Measurements from ENCODE around the gene SWAP70. TPM values are rescaled to one million over a fixed set of nuclear protein-coding genes. Genes with fewer than 3 reads are reported as not detected.

The SWAP70 gene
- total RNA-seq, 1 experiment from 2014 or later: 27.7 TPM

DNA sequence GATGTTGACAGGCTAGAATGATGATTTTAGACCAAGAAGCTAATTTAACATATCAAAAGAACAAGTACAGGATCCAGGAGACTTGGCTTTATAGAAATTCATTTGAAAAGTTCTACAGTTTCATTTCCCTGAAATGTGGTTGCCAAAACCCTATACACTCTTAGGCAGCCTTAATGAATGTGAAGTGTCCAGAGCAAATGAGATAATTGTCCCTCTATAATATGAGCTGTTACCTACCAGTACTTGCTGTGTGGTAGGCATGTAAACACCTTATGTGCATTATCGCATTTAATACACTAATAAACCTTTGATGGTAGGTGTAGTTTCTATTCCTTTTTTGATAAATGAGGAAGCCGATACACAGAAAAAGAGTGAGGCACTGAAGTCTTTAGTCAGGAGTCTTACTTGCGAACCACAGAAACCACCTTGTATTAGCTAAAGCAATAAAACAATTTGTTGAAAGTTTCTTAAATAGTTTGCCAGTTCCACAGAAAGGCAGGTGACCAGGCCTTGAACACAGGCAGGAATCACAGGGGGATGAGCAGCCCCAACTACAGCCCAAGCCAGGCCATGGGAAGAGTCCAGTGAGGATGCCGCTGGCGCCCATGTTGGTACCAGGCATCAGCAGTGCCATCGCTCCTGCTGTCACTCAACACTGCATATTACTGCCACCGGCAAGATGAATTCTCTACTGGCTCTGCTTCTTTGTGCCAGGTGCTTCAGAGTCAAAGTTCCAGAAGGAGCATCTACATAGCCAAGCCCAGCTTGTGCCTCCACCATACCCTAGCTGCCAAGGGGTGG lies 81.7 kb downstream of the SWAP70 start:
- Histone ChIP-seq H3K9me3 (replicated peaks) (no peaks in the 10 kb centered on the region), H3K36me3 (peaks cover 30% of the 10 kb centered on the region), H3K27ac (no peak overlapping the region), H3K27me3 (replicated peaks) (no peaks in the 10 kb centered on the region), H3K4me3 (no peak overlapping the region), H3K4me1 (replicated peaks) (peaks cover 9% of the 10 kb centered on the region)
- no peak for DNase-seq (ENCODE audit: low read depth in 1 of 2, low spot score in 2 of 2)

GRCh38 chr11:9747229-9747628 lies 83.4 kb downstream of the SWAP70 start:
- peaks cover 24% of the 10 kb centered on the region for H3K36me3 ChIP-seq
- no peaks in the 10 kb centered on the region for H3K9me3 ChIP-seq (replicated peaks)
- no peaks in the 10 kb centered on the region for H3K27me3 ChIP-seq (replicated peaks)
- DNase-seq (ENCODE audit: low read depth in 1 of 2, low spot score in 2 of 2): no peak
- H3K4me1 ChIP-seq (replicated peaks): peaks cover 11% of the 10 kb centered on the region
- no peak overlapping the region for H3K4me3 ChIP-seq
- no peak overlapping the region for H3K27ac ChIP-seq

DNA sequence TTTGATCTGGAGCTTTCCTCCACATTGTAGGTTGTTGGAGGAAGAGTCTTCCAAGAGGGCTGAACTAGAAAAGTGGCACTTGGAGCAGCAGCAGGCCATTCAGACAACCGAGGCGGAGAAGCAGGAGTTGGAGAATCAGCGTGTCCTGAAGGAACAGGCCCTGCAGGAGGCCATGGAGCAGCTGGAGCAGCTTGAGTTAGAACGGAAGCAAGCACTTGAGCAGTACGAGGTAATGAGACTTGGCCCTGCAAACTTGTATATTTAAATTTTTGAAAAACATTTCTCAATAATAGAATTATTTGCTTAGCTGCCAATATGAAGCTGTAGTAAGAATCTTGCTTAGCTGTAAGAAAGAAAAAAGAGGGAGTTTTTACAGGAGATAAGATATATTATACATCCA lies 84.0 kb downstream of the SWAP70 start:
- Histone ChIP-seq H3K36me3 (peaks cover 21% of the 10 kb centered on the region), H3K27ac (no peak overlapping the region), H3K4me3 (no peak overlapping the region), H3K27me3 (replicated peaks) (no peaks in the 10 kb centered on the region), H3K9me3 (replicated peaks) (no peaks in the 10 kb centered on the region), H3K4me1 (replicated peaks) (peaks cover 17% of the 10 kb centered on the region)
- DNase-seq (ENCODE audit: low read depth in 1 of 2, low spot score in 2 of 2): no peak

DNA sequence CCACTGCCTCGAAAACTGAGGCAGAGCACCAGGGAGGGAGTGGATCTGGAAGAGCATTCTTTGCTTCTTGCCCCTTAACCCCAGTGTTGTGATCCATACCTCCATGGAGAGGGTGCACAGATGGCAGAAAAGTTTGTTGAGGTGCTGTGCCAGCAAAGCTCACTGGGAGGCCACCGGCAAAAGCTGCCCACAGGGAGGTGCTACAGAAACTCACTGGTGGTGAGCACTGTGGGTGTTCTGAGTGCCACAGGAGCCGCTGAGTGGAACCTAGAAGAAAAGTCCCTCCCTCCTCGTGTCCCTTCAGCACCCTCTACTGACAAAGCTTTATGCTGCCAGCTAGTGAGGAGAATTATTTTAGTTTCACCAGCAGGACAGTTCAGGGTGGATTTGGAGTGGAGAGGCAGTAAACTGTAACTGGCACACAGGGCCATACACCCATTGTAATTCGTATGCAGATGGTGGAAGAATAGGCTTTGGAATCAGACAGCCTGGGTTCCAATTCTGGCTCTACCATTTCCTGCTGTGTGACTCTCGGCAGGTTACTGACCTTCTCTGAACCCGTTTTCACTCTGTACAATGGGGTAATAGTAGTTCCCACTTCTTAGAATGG lies 84.6 kb downstream of the SWAP70 start:
- no peak overlapping the region for H3K4me3 ChIP-seq
- H3K36me3 ChIP-seq: peaks cover 21% of the 10 kb centered on the region
- peaks cover 23% of the 10 kb centered on the region for H3K4me1 ChIP-seq (replicated peaks)
- DNase-seq (ENCODE audit: low read depth in 1 of 2, low spot score in 2 of 2): peak; percentile 80 to 84
- H3K27ac ChIP-seq: no peak overlapping the region
- H3K9me3 ChIP-seq (replicated peaks): no peaks in the 10 kb centered on the region
- H3K27me3 ChIP-seq (replicated peaks): no peaks in the 10 kb centered on the region

GRCh38 chr11:9750551-9750950 lies 86.7 kb downstream of the SWAP70 start:
- no peak for DNase-seq (ENCODE audit: low read depth in 1 of 2, low spot score in 2 of 2)
- Histone ChIP-seq H3K4me3 (no peak overlapping the region), H3K9me3 (replicated peaks) (no peaks in the 10 kb centered on the region), H3K4me1 (replicated peaks) (peaks cover 44% of the 10 kb centered on the region), H3K27me3 (replicated peaks) (no peaks in the 10 kb centered on the region), H3K36me3 (peaks cover 11% of the 10 kb centered on the region), H3K27ac (no peak overlapping the region)

DNA sequence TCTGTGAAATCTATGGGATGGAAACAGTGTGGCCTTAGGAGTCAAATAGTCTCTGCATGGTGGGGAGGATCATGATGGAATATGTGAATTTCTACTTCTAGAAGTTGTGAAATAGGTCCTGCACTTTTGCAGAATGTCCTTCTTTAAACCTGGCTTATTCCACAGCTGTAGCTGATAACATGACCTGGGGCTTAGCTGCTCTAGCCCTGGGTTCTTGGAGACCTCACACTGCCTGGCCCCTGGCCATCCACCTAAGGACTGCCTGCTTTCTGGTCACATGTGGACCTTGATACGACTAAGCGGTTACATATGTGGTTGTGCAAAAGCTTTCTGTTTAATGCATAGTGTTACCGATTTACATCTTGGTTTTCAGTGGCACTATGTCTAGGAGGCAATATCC lies 88.2 kb downstream of the SWAP70 start:
- Histone ChIP-seq H3K27me3 (replicated peaks) (no peaks in the 10 kb centered on the region), H3K27ac (no peak overlapping the region), H3K9me3 (replicated peaks) (no peaks in the 10 kb centered on the region), H3K36me3 (peaks cover 11% of the 10 kb centered on the region), H3K4me3 (no peak overlapping the region), H3K4me1 (replicated peaks) (peaks cover 59% of the 10 kb centered on the region)
- no peak for DNase-seq (ENCODE audit: low read depth in 1 of 2, low spot score in 2 of 2)

- Histone ChIP-seq H3K4me1 (replicated peaks) (peaks cover 68% of the 10 kb centered on the region), H3K36me3 (peaks cover 11% of the 10 kb centered on the region), H3K27me3 (replicated peaks) (no peaks in the 10 kb centered on the region), H3K27ac (peak overlapping the region; percentile 48), H3K4me3 (no peak overlapping the region), H3K9me3 (replicated peaks) (no peaks in the 10 kb centered on the region)
- DNase-seq (ENCODE audit: low read depth in 1 of 2, low spot score in 2 of 2): peak; percentile 73 to 94
Measured at GRCh38 chr11:9753021-9753420, 89.1 kb downstream of the SWAP70 start.

DNA sequence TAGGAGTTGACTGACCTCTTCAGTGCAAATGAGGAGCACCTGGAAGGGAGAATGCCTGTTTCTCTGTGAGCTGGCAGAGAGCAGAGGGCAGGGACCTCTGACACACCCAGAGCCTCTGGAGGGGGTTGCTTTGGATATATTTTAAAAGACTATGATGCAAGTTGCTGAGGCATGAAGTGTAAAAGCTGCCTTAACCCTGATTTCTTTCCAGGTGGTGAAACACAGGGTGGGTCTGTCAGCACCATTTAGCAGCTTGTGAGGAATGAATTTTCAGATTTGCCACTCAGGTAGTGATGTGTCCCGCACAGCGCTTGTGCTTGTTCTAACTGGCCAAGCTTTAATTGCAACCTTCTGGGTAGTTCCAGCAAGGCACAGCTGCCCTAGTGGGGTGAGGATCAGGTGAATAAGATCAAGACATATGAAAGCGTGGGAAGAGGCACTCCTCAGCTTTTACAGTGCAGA lies 90.2 kb downstream of the SWAP70 start:
- no peaks in the 10 kb centered on the region for H3K27me3 ChIP-seq (replicated peaks)
- H3K36me3 ChIP-seq: peaks cover 6% of the 10 kb centered on the region; the same call in 1 of the 2 replicates
- no peak for DNase-seq (ENCODE audit: low read depth in 1 of 2, low spot score in 2 of 2)
- H3K4me1 ChIP-seq (replicated peaks): peaks cover 70% of the 10 kb centered on the region
- no peak overlapping the region for H3K4me3 ChIP-seq
- no peaks in the 10 kb centered on the region for H3K9me3 ChIP-seq (replicated peaks)
- no peak overlapping the region; the same call in 1 of the 2 replicates for H3K27ac ChIP-seq

- Histone ChIP-seq H3K27ac (peak overlapping the region; percentile 60), H3K4me1 (replicated peaks) (peaks cover 86% of the 10 kb centered on the region), H3K27me3 (replicated peaks) (no peaks in the 10 kb centered on the region), H3K36me3 (0 out of 2 replicates have a peak, but pooled peaks cover 3% of the 10 kb centered on the region), H3K9me3 (replicated peaks) (no peaks in the 10 kb centered on the region), H3K4me3 (no peak overlapping the region)
- peak; percentile 84 to 88 for DNase-seq (ENCODE audit: low read depth in 1 of 2, low spot score in 2 of 2)
Measured at GRCh38 chr11:9755561-9756185, 91.8 kb downstream of the SWAP70 start.

GRCh38 chr11:9756461-9756860 lies 92.6 kb downstream of the SWAP70 start:
- H3K36me3 ChIP-seq: 0 out of 2 replicates have a peak, but pooled peaks cover 3% of the 10 kb centered on the region
- no peak overlapping the region for H3K4me3 ChIP-seq
- H3K27me3 ChIP-seq (replicated peaks): no peaks in the 10 kb centered on the region
- H3K9me3 ChIP-seq (replicated peaks): no peaks in the 10 kb centered on the region
- no peak for DNase-seq (ENCODE audit: low read depth in 1 of 2, low spot score in 2 of 2)
- H3K27ac ChIP-seq: no peak overlapping the region
- H3K4me1 ChIP-seq (replicated peaks): peaks cover 87% of the 10 kb centered on the region

DNA sequence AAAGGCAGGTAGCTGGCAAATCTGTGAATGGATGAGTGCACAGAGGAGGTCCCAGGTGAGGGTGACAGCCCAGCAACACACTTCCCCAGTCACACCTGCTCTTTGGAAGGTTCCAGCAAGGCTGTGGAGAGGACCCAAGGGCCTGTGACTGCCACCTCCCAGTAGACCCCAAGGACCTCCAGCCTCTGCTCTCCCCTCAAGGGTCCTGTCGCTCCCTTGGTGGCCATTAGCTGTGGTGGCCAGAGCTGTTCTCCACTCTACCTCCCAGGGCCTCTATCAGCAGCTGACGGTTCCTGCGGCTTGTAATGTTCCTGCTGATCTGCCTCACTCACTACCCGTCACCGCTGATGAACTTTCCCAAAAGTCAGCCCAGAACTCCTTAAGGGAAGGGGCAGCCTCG lies 93.0 kb downstream of the SWAP70 start:
- no peak overlapping the region for H3K27ac ChIP-seq
- DNase-seq (ENCODE audit: low read depth in 1 of 2, low spot score in 2 of 2): no peak
- H3K4me1 ChIP-seq (replicated peaks): peaks cover 87% of the 10 kb centered on the region
- H3K4me3 ChIP-seq: no peak overlapping the region
- H3K36me3 ChIP-seq: 0 out of 2 replicates have a peak, but pooled peaks cover 3% of the 10 kb centered on the region
- H3K9me3 ChIP-seq (replicated peaks): no peaks in the 10 kb centered on the region
- H3K27me3 ChIP-seq (replicated peaks): no peaks in the 10 kb centered on the region

- H3K4me1 ChIP-seq (replicated peaks): peaks cover 78% of the 10 kb centered on the region
- peak; percentile 79 to 87 for DNase-seq (ENCODE audit: low read depth in 1 of 2, low spot score in 2 of 2)
- H3K9me3 ChIP-seq (replicated peaks): no peaks in the 10 kb centered on the region
- no peaks in the 10 kb centered on the region for H3K27me3 ChIP-seq (replicated peaks)
- no peaks in the 10 kb centered on the region for H3K36me3 ChIP-seq
- H3K27ac ChIP-seq: peak overlapping the region; percentile 79
- H3K4me3 ChIP-seq: peak overlapping the region; percentile 49
Measured at GRCh38 chr11:9757809-9758636, 94.1 kb downstream of the SWAP70 start.
